HepG2 (cell line): Measurements from ENCODE around the gene GSK3A. TPM values are rescaled to one million over a fixed set of nuclear protein-coding genes. Genes with fewer than 3 reads are reported as not detected.

Source experiments
- ATAC-seq: fragments of 200-7000 bp; cut with Tn5 transposase; 3 replicates; pipeline ENCODE4 v1.9.1; 2020; ENCODE audit warnings: mild to moderate bottlenecking, moderate library complexity
- BruUV-seq: library from RNA; stranded (reverse); fragments of 400-500 nt; replicated peaks from 2 replicates; lab custom pipeline; 2021; lab: Mats Ljungman, UMichigan
- CTCF ChIA-PET: fragments of 300-600 bp; formaldehyde crosslinking; extraction: SDS; loops from one replicate; lab custom pipeline; 2021; ENCODE audit warnings: low total read pairs, inconsistent platforms, low intra/inter-chr PET ratio; lab: Yijun Ruan, JAX
- POLR2A ChIA-PET: fragments of 350-600 bp; sonication (Branson Sonifier 250); formaldehyde crosslinking; loops from one replicate; lab custom pipeline; 2020; ENCODE audit warnings: antibody characterized with exemption, inconsistent platforms; lab: Yijun Ruan, JAX
- DNase-seq: peaks from one replicate; pipeline ENCODE4 v3.0.0-alpha.2; 2015; ENCODE audit warnings: low spot score
- FAIRE-seq: peaks from 3 replicates; lab custom pipeline; 2011; peaks lifted over from hg19 to GRCh38; lab: Jason Lieb, UNC
- H2AFZ ChIP-seq: one replicate; pipeline ENCODE4 v1.6.1; 2011; ENCODE audit warnings: low read length, inconsistent platforms
- H3K27ac ChIP-seq: fragments of 300-600 bp; 3 replicates; pipeline ENCODE4 v1.8.0; 2011; ENCODE audit warnings: mixed run types, mild to moderate bottlenecking, mixed read lengths, low read length, inconsistent platforms; ENCODE audit not compliant: insufficient read depth; ENCODE audit errors: extremely low read length
- H3K27me3 ChIP-seq, 2 experiments: fragments of 200-600 bp in 1 of 2; 2 replicates in 1 of 2; 3 replicates in 1 of 2; pipeline versions ENCODE4 v1.6.0 to v1.8.0; 2011; ENCODE audit warnings: low read length in 2 of 2, mild to moderate bottlenecking in 2 of 2, moderate library complexity in 2 of 2, inconsistent platforms in 1 of 2; ENCODE audit not compliant: insufficient read depth in 2 of 2, control insufficient read depth in 1 of 2
- H3K36me3 ChIP-seq, 2 experiments: fragments of 200-600 bp in 1 of 2; replicated peaks in 1 of 2; 2 replicates in 1 of 2; 3 replicates in 1 of 2; pipeline versions ENCODE4 v1.5.1 to v1.8.0; 2011; ENCODE audit warnings: low read length in 2 of 2, inconsistent platforms in 1 of 2; ENCODE audit not compliant: insufficient read depth in 2 of 2, control insufficient read depth in 1 of 2
- H3K4me1 ChIP-seq: 2 replicates; pipeline ENCODE4 v1.5.1; 2012; ENCODE audit warnings: low read length, inconsistent platforms; ENCODE audit not compliant: insufficient read depth
- H3K4me2 ChIP-seq: 2 replicates; pipeline ENCODE4 v1.6.0; 2011; ENCODE audit warnings: low read depth, low read length, inconsistent platforms
- H3K4me3 ChIP-seq, 3 experiments: fragments of 200-600 bp in 1 of 3; sonication (generic), shearing (Covaris generic) in 1 of 3; replicated peaks in 1 of 3; 2 replicates each; pipeline ENCODE4 v1.5.1; 2011 to 2016; ENCODE audit warnings: low read length in 3 of 3, inconsistent platforms in 2 of 3, low read depth in 2 of 3, mild to moderate bottlenecking in 2 of 3, control low read depth in 1 of 3, mixed read lengths in 1 of 3; ENCODE audit not compliant: insufficient read depth in 1 of 3
- H3K79me2 ChIP-seq: one replicate; pipeline ENCODE4 v1.6.1; 2011; ENCODE audit warnings: low read length, inconsistent platforms; ENCODE audit not compliant: insufficient read depth
- H3K9ac ChIP-seq: 2 replicates; pipeline ENCODE4 v1.6.0; 2011; ENCODE audit warnings: mild to moderate bottlenecking, low read depth, low read length, inconsistent platforms; ENCODE audit not compliant: insufficient read depth
- H3K9me3 ChIP-seq: 2 replicates; pipeline ENCODE4 v1.5.1; 2012; ENCODE audit warnings: mild to moderate bottlenecking, low read length
- H4K20me1 ChIP-seq: 2 replicates; pipeline ENCODE4 v1.6.0; 2011; ENCODE audit warnings: inconsistent platforms, mild to moderate bottlenecking, low read length, moderate library complexity; ENCODE audit not compliant: insufficient read depth
- CHD4 ChIP-seq: fragments of 200-600 bp; sonication (generic); IDR thresholded peaks from 2 replicates; pipeline ENCODE4 v1.7.0; 2017; ENCODE audit warnings: mild to moderate bottlenecking, low read length, borderline replicate concordance
- KAT8 ChIP-seq: IDR thresholded peaks from 2 replicates; pipeline ENCODE4 v1.6.1; 2016; ENCODE audit warnings: missing genetic modification reagents, missing compliant biosample characterization
- KDM4B ChIP-seq: sonication (generic); formaldehyde crosslinking; IDR thresholded peaks from 2 replicates; pipeline ENCODE4 v1.4.0; 2020; ENCODE audit warnings: missing genetic modification reagents
- MLX ChIP-seq: IDR thresholded peaks from 2 replicates; pipeline ENCODE4 v1.6.1; 2016
- SKI ChIP-seq: fragments of 450-650 bp; IDR thresholded peaks from one replicate; pipeline ENCODE4 v1.6.1; 2018; ENCODE audit warnings: mild to moderate bottlenecking; ENCODE audit not compliant: partially characterized antibody
- SOX6 ChIP-seq, 2 experiments: fragments of 450-650 bp in 1 of 2; sonication (generic) in 1 of 2; formaldehyde crosslinking in 1 of 2; IDR thresholded peaks; 2 replicates each; pipeline versions ENCODE4 v1.4.0 to v1.6.1; 2017 to 2020; ENCODE audit warnings: antibody characterized with exemption in 1 of 2, mild to moderate bottlenecking in 1 of 2, missing genetic modification reagents in 1 of 2
- SP1 ChIP-seq, 2 experiments: fragments of 450-650 bp in 1 of 2; sonication (generic) in 1 of 2; formaldehyde crosslinking in 1 of 2; IDR thresholded peaks; 2 replicates each; pipeline versions ENCODE4 v1.4.0 to v1.6.1; 2016 to 2020; ENCODE audit warnings: missing genetic modification reagents in 1 of 2
- ZNF562 ChIP-seq: sonication (generic); formaldehyde crosslinking; IDR thresholded peaks from 2 replicates; pipeline ENCODE4 v1.8.0; 2022; ENCODE audit warnings: missing genetic modification reagents, borderline replicate concordance
- ZNF746 ChIP-seq: sonication (generic); formaldehyde crosslinking; IDR thresholded peaks from 2 replicates; pipeline ENCODE4 v1.8.0; 2022; ENCODE audit warnings: mild to moderate bottlenecking, missing genetic modification reagents
- WGBS: methylation state at CpG from one replicate; pipeline ENCODE4 v1.1.6; 2017; ENCODE audit warnings: low lambda C conversion rate; 5-methylcytosine and 5-hydroxymethylcytosine counted together
- in situ Hi-C: cut with HindIII; loops from 2 replicates; pipeline ENCODE4 v1.10.0; 2017; ENCODE audit warnings: low pct_unique_long_range_greater_than_20kb; ENCODE audit not compliant: extremely low pct_ligation_motif_present
- intact Hi-C: fragments of 100-400 bp; cut with micrococcal nuclease; formaldehyde crosslinking; loops from one replicate; pipeline ENCODE4 v1.10.0; 2022; ENCODE audit not compliant: unreplicated experiment
- polyA plus RNA-seq, 8 experiments: library from polyadenylated mRNA; depleted of rRNA in 3 of 8; stranded (reverse) in 7 of 8; unstranded in 1 of 8; fragments of >200 nt; fragmentation: Illumina TruSeq in 4 of 8; extraction: Trizol in 4 of 8; gene quantifications; 2 replicates each; pipeline versions ENCODE4 v1.2.1 to v1.2.3, GENCODE V29; 2011 to 2016; ENCODE audit warnings: low read depth in 4 of 8, missing spikeins in 1 of 8, mixed read lengths in 1 of 8; ENCODE audit not compliant: insufficient read depth in 1 of 8
- total RNA-seq, 5 experiments: library from RNA; depleted of rRNA; stranded (reverse); fragments of >200 nt; fragmentation: Illumina TruSeq; extraction: Trizol; gene quantifications; 2 replicates each; pipeline ENCODE4 v1.2.3, GENCODE V29; 2016; ENCODE audit warnings: low read depth in 1 of 5

The GSK3A gene
- total and polyA plus RNA-seq, 2 of the 13 experiments (the other 11 are each of a cell fraction or from before 2014, with no cell fraction given), result 16.9 to 52.5 TPM

GRCh38 chr19:42239544-42240220 is 2.7 kb downstream of the GSK3A start (continued):
- no peak for TF ChIP-seq MLX (CRISPR knock-in tag)

- ATAC-seq (no peak), DNase-seq (no peak), FAIRE-seq (no peak)
- CTCF ChIA-PET, result no interaction called here
- no peak overlapping the region for H3K4me2 ChIP-seq
- H3K27ac ChIP-seq, result no peak overlapping the region
- H3K4me3 ChIP-seq, result no peak overlapping the region
- WGBS, result 97% methylated on average over 3 of the region's 5 CpGs
- intact Hi-C loops (no loop called here), in situ Hi-C loops (no loop called here)
- POLR2A ChIA-PET, result interaction anchor here (1.7 to 4.0 kb wide), 2 partner anchors 8 to 15 kb away, joined by 7 to 21 read pairs; partner anchors contain the start of genes GSK3A and ZNF526
- H2AFZ ChIP-seq, result no peak overlapping the region
- H3K36me3 ChIP-seq, result peaks cover 21 to 74% of the 10 kb centered on the region in 2 experiments; a peak in 4 of 5 replicates
- no peaks in the 10 kb centered on the region for H3K27me3 ChIP-seq
- no TSS peak for BruUV-seq
- H4K20me1 ChIP-seq, result no peaks in the 10 kb centered on the region
- peaks cover 3% of the 10 kb centered on the region for H3K79me2 ChIP-seq
- H3K9ac ChIP-seq, result no peak overlapping the region
- H3K4me1 ChIP-seq, result peaks cover 22% of the 10 kb centered on the region
- no peak for TF ChIP-seq SOX6 (IDR thresholded peaks at IDR 0.05)
- no peak for TF ChIP-seq SOX6 (CRISPR knock-in tag; IDR thresholded peaks at IDR 0.05)
- TF ChIP-seq SKI, result no peak
- TF ChIP-seq ZNF746 (CRISPR knock-in tag), result no peak
- TF ChIP-seq SP1 (IDR thresholded peaks at IDR 0.05), result no peak
- no peak for TF ChIP-seq SP1 (CRISPR knock-in tag; IDR thresholded peaks at IDR 0.05)
- TF ChIP-seq ZNF562 (CRISPR knock-in tag), result no peak
- no peak for TF ChIP-seq CHD4
- TF ChIP-seq KDM4B (CRISPR knock-in tag), result no peak
- no peak for TF ChIP-seq KAT8 (CRISPR knock-in tag)
- H3K9me3 ChIP-seq, result no peaks in the 10 kb centered on the region
These were observed 7.2 kb downstream of the GSK3A start for GRCh38 chr19:42235181-42235580.
